ENCODE data around the gene MACROD2.

- no peak for TF ChIP-seq CTCF (optimal IDR thresholded peaks at IDR 0.05 in 1 of 3, IDR thresholded peaks at IDR 0.05 in 1 of 3, conservative IDR thresholded peaks at IDR 0.05 in 1 of 3; ENCODE audit: extremely low read depth in 1 of 3, insufficient read depth in 2 of 3, low read length in 3 of 3)
- no peak for TF ChIP-seq EZH2 (IDR thresholded peaks at IDR 0.05; ENCODE audit: low read length)
Observed at GRCh38 chr20:14543040-14543439, 547.7 kb downstream of the MACROD2 start.
